GM18867 (cell line): ENCODE data around the gene ARRB1.
"Not testable (repeated sequence)": the region's sequence is repeated elsewhere in the genome, so short reads cannot be mapped to it uniquely, and the experiment has no call there.

ENCODE experiments used
- ATAC-seq: cut with Tn5 transposase; IDR thresholded peaks from one replicate; pipeline ENCODE4 v1.9.1; 2021; ENCODE audit warnings: mild to moderate bottlenecking, moderate library complexity; ENCODE audit not compliant: unreplicated experiment

ARRB1 gene

GRCh38 chr11:75371949-75372876, 20.8 kb upstream of the ARRB1 start:
- ATAC-seq: no peak

GRCh38 chr11:75369560-75370255, 18.2 kb upstream of the ARRB1 start:
- ATAC-seq: no peak

DNA sequence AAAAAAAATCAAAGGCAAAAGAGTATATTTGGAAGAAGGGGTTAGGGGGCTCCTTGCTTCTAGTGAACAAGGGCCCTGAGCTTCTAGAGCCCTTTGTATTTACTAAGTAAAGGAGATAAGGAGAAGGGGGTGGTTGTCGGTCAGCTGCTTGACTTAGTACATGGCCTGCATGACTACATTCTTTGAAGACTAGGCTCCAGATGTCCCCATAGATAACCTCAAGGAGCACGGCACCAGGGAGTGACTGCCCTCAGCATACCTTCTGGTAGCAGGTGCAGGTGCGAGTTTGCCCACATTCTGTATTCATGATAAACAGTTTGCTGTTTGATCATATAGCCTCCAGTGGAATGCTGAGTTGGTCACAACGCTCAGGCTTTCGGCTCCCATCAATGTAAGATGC, 15.4 kb upstream of the ARRB1 start:
- ATAC-seq: not testable (repeated sequence)

- no peak for ATAC-seq
These were observed 14.3 kb upstream of the ARRB1 start for GRCh38 chr11:75365711-75366181.

DNA sequence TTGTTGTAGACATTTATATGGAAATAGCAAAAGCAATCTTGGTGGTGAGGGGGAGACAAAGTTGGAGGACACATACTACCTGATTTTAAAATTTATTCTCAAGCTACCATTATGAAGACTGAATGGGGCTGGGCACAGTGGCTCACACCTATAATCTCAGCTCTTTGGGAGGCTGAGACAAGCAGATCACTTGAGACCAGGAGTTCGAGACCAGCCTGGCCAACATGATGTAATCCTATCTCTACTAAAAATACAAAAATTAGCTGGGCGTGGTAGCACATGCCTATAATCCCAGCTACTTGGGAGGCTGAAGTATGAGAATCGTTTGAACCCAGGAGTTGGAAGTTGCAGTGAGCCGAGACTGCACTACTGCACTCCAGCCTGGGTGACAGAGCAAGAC, 10.8 kb upstream of the ARRB1 start:
- not testable (repeated sequence) for ATAC-seq

- ATAC-seq: no peak
These were observed 5.2 kb upstream of the ARRB1 start for GRCh38 chr11:75356613-75357012.

DNA sequence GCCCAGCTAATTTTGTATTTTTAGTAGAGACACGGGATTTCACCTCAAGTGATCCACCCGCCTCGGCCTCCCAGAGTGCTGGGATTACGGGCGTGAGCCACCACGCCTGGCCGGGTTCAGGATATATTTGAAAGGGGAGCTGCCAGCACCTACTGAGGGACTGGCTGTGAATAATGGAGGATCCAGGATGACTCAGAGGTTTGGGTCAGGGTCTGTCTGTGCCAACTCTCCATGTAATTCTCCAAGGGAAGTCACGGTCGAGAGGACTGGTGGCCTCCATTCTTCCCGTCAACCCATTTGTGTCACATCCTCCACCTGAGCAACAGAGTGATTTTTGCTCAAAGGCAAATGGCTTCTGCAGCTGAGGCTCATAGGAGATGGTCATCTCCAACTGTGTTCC, 3.6 kb upstream of the ARRB1 start:
- ATAC-seq: no peak

DNA sequence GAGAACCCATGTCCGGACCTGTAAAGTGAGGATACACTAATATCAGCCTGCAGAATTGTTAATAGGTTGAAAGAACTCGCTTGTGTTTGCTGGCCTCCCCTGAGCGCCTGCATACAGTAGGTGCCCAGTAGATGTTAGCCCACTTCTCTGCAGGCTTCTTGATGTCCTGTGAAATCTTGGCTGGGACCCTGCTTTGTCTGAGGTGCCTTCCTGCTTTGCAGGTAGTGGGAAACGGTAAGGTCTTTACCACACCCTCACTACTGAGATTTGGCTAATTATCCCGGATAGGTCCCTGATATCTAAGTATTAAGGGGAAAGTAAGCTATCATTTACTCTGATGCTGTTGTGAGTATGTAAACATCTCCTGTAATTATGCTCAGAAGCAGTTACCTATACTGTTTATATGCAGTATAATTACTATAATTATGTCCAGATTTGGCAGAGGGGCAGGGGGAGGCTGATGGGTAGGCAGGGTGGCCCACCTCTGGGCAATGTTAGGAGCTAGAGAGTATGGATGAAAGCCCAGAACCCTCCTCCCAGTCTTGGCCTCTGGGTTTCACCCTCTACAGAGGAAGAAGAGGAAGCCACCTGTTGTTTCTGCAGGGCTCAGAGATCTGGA, 1.2 kb upstream of the ARRB1 start:
- no peak for ATAC-seq

DNA sequence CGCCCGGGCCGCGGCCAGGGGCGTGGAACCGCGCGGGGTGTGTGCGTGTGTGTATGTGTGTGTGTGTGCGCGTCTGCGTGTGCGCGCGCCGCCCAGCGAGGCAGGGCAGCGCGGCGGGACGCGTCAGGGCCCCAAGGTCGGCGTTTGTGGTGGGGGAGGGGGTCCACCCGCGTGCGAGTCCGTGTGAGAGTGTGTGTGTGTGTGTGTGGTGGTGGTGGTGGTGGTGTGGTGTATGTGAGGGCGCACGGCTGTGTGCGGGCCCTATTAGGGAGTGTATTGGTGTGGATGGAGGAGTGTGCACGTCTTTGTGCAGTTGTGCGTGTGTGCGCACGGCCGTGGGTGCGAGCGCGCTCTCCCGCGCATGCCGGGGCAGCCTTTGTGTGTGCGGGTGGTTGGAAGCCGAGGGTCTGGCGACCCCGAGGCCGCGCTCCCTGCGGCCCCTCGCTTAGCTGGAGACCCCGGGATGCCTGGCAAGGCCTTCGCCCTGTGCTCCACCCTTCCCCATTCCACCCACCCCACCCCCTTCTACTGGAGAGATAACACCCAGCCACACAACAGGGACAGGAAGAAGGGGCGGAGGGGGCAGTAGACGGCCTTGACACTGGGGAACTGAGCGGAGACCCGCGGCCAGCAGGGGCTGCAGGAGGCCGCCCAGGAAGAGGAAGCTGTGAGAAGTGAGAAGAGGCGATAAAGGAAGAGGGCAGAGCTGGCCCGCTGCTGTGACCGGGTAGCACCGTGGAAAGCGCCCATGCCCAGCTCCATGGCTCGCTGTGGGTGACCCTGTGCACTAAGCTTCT, 528 bp upstream of the ARRB1 start:
- no peak for ATAC-seq

DNA sequence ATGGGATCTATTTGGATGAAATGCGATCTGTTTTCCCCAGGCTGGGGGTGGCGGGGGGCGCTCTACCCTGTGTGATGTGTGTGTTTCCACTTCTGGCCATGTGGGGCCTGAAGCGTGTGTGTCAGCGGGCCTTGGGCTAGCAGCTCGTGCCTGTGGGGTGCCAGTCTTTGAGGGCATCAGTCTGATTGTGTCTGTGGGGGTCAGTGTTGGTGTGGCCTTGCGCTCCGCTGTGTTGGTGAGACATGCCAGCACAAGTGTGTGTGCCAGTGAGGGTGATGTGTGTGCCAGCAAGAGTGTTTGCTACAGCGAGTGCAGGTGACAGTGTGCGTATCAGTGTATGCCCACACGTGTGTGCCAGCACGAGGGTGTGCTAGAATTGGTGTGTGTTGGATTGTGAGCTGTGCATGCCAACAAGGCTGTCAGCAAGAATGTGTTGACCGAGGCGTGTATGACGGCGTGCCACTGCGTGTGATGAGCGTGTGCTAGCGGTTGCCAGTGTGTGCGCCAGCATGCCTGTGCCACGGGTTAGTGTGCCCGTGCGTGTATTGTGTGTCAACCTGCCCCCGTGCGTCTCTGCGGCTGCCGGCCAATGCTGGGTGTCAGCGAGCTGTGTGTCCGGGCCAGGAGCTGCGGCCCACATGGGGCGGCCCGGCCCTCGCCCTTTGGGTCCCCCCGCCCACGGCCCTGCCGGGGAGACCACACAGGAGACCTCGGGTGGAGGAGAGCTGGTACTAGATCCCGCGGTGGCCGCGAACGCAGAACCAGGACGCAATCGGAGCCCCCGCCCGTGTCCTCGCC, 519 bp downstream of the ARRB1 start:
- no peak for ATAC-seq

- no peak for ATAC-seq
These were observed 1.2 kb downstream of the ARRB1 start for GRCh38 chr11:75350122-75350742.

- no peak for ATAC-seq
These were observed 1.8 kb downstream of the ARRB1 start for GRCh38 chr11:75349521-75350116.

DNA sequence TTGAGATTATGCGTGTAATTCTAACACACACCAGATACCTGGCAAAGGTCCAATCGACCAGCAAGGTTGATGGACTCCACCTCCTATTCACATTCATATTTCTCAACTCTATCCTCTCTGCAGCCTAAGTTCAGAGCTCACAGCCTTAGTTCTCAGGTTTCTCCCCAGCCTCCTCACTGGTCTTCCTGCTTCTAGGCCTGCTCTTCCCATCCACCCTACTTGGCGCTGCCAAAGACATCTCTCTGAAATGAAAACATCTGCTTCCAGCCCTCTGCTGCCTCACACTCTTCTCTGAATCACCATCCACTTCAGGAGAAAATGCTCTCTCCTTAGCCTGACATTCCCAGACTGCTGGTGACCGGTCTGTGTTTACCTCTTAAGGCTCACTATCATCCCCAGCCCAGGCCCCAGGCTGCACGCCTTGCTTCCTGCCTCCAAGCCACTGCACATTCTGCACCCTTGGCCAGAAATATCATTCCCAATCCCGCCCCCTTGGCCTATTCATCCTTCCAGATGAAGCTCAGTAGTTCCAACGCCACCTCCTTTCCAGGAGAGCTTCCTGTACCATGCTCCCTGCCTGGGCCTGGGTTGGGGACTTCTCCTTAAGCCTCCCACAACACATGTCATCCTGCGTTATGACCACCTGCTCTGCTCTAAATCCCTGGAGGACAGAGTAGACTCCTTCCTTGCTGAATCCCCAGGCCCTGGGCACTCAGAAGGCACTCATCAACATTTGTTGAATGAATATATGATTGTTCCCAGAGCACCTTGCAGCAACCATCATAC, 3.5 kb downstream of the ARRB1 start:
- ATAC-seq: no peak

DNA sequence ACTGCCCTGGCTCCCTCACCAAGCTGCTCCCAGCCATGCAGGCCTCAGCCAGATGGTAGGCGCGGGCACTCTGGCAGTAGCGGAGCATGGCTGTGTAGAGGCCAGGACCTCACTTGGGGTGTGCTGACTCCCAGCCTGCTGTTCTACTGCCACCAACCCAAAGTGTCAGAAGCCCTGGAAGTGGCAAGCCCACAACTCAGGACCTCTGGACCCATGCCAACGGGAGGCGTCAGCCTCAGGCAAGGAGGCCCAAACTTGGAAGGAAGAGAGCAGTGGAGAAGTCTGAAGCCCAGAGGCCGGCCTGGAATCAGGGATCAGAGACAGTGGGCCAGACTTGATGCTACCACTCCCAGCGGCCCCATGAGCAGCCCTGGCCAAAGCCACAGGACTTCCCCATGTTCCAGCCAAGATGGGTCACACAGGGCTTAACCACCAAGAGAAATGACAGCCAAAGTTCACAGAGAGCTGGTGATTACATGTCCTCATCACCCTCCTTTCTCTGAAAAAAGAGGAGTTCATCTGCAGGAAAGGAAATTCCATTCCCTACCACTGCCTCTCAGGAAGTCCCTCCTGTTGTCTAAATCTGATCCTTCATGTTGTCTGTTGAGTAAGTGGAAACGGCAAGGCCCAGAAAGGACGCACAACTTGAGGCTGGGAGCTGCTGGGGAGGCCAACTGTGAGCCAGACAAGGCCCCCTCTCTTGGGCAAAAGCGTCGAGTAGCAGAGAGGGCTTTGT, 4.4 kb downstream of the ARRB1 start:
- ATAC-seq: no peak

- ATAC-seq: no peak
These were observed 5.2 kb downstream of the ARRB1 start for GRCh38 chr11:75346296-75346695.

DNA sequence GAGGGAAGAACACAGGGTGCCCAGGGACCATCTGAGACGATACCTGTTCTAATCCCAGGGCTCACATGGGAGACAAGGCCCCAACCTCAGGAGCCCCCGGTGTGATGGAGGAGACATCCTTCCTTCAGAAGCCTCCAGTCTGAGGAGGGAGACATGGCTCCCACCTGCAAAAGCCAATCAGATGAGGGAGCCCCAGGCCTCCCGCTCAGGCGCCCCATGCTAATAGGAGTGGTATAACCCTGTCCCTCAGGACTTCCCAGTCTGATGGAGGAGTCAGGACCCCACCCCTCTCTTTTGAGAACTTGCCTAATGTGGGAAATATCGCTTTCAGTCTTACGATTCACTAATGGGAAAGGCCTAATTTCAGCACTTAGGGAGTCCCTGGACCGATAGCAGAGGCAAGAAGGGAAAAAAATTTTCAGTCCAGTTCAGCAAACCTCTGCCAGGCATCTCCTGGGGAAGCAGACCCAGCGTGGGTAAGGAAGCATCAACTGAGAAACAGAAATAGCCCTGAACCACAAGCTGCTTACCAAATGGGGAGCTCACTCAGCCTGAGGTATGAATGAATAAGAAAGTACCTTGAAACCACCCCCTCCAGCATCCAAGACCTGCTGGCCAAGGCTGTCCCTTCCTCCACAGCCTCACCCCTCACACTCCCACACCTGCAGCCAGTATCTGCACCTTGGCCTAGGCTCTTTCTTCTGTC, 5.9 kb downstream of the ARRB1 start:
- no peak for ATAC-seq
